Measurements from ENCODE around the gene HAX1. TPM values are rescaled to one million over a fixed set of nuclear protein-coding genes. Genes with fewer than 3 reads are reported as not detected.

HAX1 gene
- polyA plus RNA-seq, 1 donor from 2014 or later = 126 TPM

DNA sequence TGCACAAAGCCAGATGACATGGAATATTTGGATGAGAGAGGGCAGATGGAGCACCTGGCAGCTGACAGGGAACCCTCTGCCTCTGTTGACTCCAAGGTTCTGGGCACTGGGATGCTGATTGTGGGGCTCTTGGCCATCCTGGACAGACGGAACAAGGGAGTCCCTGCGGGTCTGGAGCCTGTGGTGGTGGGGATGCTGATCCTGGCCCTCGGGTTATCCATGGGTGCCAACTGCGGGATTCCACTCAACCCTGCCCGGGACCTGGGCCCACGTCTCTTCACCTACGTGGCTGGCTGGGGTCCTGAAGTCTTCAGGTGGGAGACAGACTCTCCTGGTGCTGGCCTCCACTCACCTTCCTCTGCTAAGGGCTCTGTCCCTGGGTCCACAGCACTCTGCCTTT lies 51.1 kb downstream of the HAX1 start:
- Histone ChIP-seq H3K9me3 (ENCODE audit: low read length) (no peaks in the 10 kb centered on the region), H3K4me2 (ENCODE audit: low read length) (no peak overlapping the region), H3K36me3 (ENCODE audit: insufficient read depth, low read length) (no peaks in the 10 kb centered on the region), H3K79me2 (replicated peaks; ENCODE audit: insufficient read depth, low read length) (peaks cover 10% of the 10 kb centered on the region), H4K20me1 (ENCODE audit: insufficient read depth) (no peaks in the 10 kb centered on the region), H3K4me3 (ENCODE audit: low read length) (no peak overlapping the region), H3F3A (ENCODE audit: insufficient read depth, low read length, poor library complexity, severe bottlenecking) (no peaks in the 10 kb centered on the region), H3K27ac (ENCODE audit: low read length) (no peak overlapping the region), H3K9ac (ENCODE audit: low read length) (no peak overlapping the region), H2AFZ (ENCODE audit: low read depth, low read length) (no peak overlapping the region), H3K9me2 (ENCODE audit: insufficient read depth, low read length) (no peaks in the 10 kb centered on the region), H3K27me3 (ENCODE audit: insufficient read depth, low read depth, low read length) (no peaks in the 10 kb centered on the region)
- TF ChIP-seq TAF1 (IDR thresholded peaks at IDR 0.05; ENCODE audit: low read depth) = no peak
- TF ChIP-seq, protein P1, sequence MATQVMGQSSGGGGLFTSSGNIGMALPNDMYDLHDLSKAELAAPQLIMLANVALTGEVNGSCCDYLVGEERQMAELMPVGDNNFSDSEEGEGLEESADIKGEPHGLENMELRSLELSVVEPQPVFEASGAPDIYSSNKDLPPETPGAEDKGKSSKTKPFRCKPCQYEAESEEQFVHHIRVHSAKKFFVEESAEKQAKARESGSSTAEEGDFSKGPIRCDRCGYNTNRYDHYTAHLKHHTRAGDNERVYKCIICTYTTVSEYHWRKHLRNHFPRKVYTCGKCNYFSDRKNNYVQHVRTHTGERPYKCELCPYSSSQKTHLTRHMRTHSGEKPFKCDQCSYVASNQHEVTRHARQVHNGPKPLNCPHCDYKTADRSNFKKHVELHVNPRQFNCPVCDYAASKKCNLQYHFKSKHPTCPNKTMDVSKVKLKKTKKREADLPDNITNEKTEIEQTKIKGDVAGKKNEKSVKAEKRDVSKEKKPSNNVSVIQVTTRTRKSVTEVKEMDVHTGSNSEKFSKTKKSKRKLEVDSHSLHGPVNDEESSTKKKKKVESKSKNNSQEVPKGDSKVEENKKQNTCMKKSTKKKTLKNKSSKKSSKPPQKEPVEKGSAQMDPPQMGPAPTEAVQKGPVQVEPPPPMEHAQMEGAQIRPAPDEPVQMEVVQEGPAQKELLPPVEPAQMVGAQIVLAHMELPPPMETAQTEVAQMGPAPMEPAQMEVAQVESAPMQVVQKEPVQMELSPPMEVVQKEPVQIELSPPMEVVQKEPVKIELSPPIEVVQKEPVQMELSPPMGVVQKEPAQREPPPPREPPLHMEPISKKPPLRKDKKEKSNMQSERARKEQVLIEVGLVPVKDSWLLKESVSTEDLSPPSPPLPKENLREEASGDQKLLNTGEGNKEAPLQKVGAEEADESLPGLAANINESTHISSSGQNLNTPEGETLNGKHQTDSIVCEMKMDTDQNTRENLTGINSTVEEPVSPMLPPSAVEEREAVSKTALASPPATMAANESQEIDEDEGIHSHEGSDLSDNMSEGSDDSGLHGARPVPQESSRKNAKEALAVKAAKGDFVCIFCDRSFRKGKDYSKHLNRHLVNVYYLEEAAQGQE (IDR thresholded peaks at IDR 0.05; ENCODE audit: borderline replicate concordance) = no peak
- TF ChIP-seq, protein P2, sequence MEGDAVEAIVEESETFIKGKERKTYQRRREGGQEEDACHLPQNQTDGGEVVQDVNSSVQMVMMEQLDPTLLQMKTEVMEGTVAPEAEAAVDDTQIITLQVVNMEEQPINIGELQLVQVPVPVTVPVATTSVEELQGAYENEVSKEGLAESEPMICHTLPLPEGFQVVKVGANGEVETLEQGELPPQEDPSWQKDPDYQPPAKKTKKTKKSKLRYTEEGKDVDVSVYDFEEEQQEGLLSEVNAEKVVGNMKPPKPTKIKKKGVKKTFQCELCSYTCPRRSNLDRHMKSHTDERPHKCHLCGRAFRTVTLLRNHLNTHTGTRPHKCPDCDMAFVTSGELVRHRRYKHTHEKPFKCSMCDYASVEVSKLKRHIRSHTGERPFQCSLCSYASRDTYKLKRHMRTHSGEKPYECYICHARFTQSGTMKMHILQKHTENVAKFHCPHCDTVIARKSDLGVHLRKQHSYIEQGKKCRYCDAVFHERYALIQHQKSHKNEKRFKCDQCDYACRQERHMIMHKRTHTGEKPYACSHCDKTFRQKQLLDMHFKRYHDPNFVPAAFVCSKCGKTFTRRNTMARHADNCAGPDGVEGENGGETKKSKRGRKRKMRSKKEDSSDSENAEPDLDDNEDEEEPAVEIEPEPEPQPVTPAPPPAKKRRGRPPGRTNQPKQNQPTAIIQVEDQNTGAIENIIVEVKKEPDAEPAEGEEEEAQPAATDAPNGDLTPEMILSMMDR (IDR thresholded peaks at IDR 0.05; ENCODE audit: poor library complexity, severe bottlenecking) = no peak
- TF ChIP-seq MXI1 (conservative IDR thresholded peaks at IDR 0.05; ENCODE audit: poor library complexity, severe bottlenecking) = no peak
- no peak for TF ChIP-seq POLR2AphosphoS5 (IDR thresholded peaks at IDR 0.05)
- TF ChIP-seq RAD21 (conservative IDR thresholded peaks at IDR 0.05) = no peak
- TF ChIP-seq SMC3 (conservative IDR thresholded peaks at IDR 0.05; ENCODE audit: poor library complexity) = no peak
- no peak for TF ChIP-seq EZH2 (IDR thresholded peaks at IDR 0.05; ENCODE audit: borderline replicate concordance, insufficient read depth, low read length, poor library complexity, severe bottlenecking)

- Histone ChIP-seq H3K36me3 (ENCODE audit: insufficient read depth, low read length) (no peaks in the 10 kb centered on the region), H3K27me3 (ENCODE audit: insufficient read depth, low read depth, low read length) (no peaks in the 10 kb centered on the region), H3K4me3 (ENCODE audit: low read length) (peak overlapping the region; percentile 96), H3K9me3 (ENCODE audit: low read length) (no peaks in the 10 kb centered on the region), H3K79me2 (replicated peaks; ENCODE audit: insufficient read depth, low read length) (peaks cover 15% of the 10 kb centered on the region), H4K20me1 (ENCODE audit: insufficient read depth) (no peaks in the 10 kb centered on the region), H3K9me2 (ENCODE audit: insufficient read depth, low read length) (no peaks in the 10 kb centered on the region), H3F3A (ENCODE audit: insufficient read depth, low read length, poor library complexity, severe bottlenecking) (no peaks in the 10 kb centered on the region), H3K27ac (ENCODE audit: low read length) (peak overlapping the region; percentile 97), H3K9ac (ENCODE audit: low read length) (peak overlapping the region; percentile 98), H2AFZ (ENCODE audit: low read depth, low read length) (peak overlapping the region; percentile 95), H3K4me2 (ENCODE audit: low read length) (peak overlapping the region; percentile 45)
- no peak for TF ChIP-seq POLR2AphosphoS5 (IDR thresholded peaks at IDR 0.05)
- no peak for TF ChIP-seq SMC3 (conservative IDR thresholded peaks at IDR 0.05; ENCODE audit: poor library complexity)
- no peak for TF ChIP-seq EP300 (conservative IDR thresholded peaks at IDR 0.05; ENCODE audit: poor library complexity, severe bottlenecking)
- TF ChIP-seq, protein P2 (IDR thresholded peaks at IDR 0.05; ENCODE audit: poor library complexity, severe bottlenecking) = no peak
- TF ChIP-seq RAD21 (conservative IDR thresholded peaks at IDR 0.05) = no peak
- TF ChIP-seq, protein P1 (IDR thresholded peaks at IDR 0.05; ENCODE audit: borderline replicate concordance) = no peak
- TF ChIP-seq MXI1 (conservative IDR thresholded peaks at IDR 0.05; ENCODE audit: poor library complexity, severe bottlenecking) = no peak
- no peak for TF ChIP-seq EZH2 (IDR thresholded peaks at IDR 0.05; ENCODE audit: borderline replicate concordance, insufficient read depth, low read length, poor library complexity, severe bottlenecking)
- no peak for TF ChIP-seq TAF1 (IDR thresholded peaks at IDR 0.05; ENCODE audit: low read depth)
Measured at GRCh38 chr1:154324241-154324640, 51.8 kb downstream of the HAX1 start.
